Caco-2 (cell line): ENCODE measurements around the gene KIAA2012. TPM values are rescaled to one million over a fixed set of nuclear protein-coding genes. Genes with fewer than 3 reads are reported as not detected.
A peak's percentile ranks its signal among the peaks of the same experiment; 100 is the strongest.

Source experiments
- BruUV-seq: library from RNA; stranded (reverse); fragments of 400-500 nt; replicated peaks from 2 replicates; lab custom pipeline; 2021; lab: Mats Ljungman, UMichigan
- CTCF ChIA-PET: fragments of 300-600 bp; sonication (Branson Sonifier 250); formaldehyde crosslinking; loops from one replicate; lab custom pipeline; 2022; ENCODE audit warnings: antibody characterized with exemption; lab: Charles Lee
- POLR2A ChIA-PET: fragments of 300-600 bp; sonication (Branson Sonifier 250); formaldehyde crosslinking; loops from one replicate; lab custom pipeline; 2022; ENCODE audit warnings: antibody characterized with exemption; lab: Charles Lee
- DNase-seq, 2 experiments: peaks; one replicate each; pipeline versions ENCODE4 v3.0.0 to v3.0.0-alpha.2; 2020 to 2022
- H3K27me3 ChIP-seq: replicated peaks from 2 replicates; pipeline ENCODE4 v1.6.0; 2011; ENCODE audit warnings: low read length; ENCODE audit not compliant: control insufficient read depth, insufficient read depth
- H3K36me3 ChIP-seq: 2 replicates; pipeline ENCODE4 v1.5.1; 2011; ENCODE audit warnings: low read length; ENCODE audit not compliant: control insufficient read depth, insufficient read depth
- H3K4me1 ChIP-seq: fragments of 250-450 bp; sonication (Bioruptor Pico); 2 replicates; pipeline ENCODE4 v1.5.1; 2020; ENCODE audit warnings: mild to moderate bottlenecking
- H3K4me3 ChIP-seq: 2 replicates; pipeline ENCODE4 v1.5.1; 2011; ENCODE audit warnings: low read depth, mild to moderate bottlenecking, control low read depth, low read length
- H3K9me3 ChIP-seq: fragments of 250-450 bp; sonication (Bioruptor Pico); 2 replicates; pipeline ENCODE4 v1.5.1; 2020; ENCODE audit warnings: mild to moderate bottlenecking, moderate library complexity
- H3K27ac Mint-ChIP-seq: one replicate; pipeline ENCODE4 v1.8.0; 2022; ENCODE audit warnings: mixed read lengths; ENCODE audit not compliant: unreplicated experiment
- H3K27me3 Mint-ChIP-seq: one replicate; pipeline ENCODE4 v1.8.0; 2022; ENCODE audit warnings: mixed read lengths; ENCODE audit not compliant: insufficient read depth, unreplicated experiment
- H3K36me3 Mint-ChIP-seq: one replicate; pipeline ENCODE4 v1.8.0; 2022; ENCODE audit warnings: mild to moderate bottlenecking, mixed read lengths; ENCODE audit not compliant: insufficient read depth, unreplicated experiment
- H3K4me1 Mint-ChIP-seq: one replicate; pipeline ENCODE4 v1.8.0; 2022; ENCODE audit warnings: low read depth, mixed read lengths; ENCODE audit not compliant: unreplicated experiment
- H3K4me3 Mint-ChIP-seq: one replicate; pipeline ENCODE4 v1.8.0; 2022; ENCODE audit warnings: mild to moderate bottlenecking, moderate library complexity, mixed read lengths; ENCODE audit not compliant: unreplicated experiment
- H3K9me3 Mint-ChIP-seq: one replicate; pipeline ENCODE4 v1.8.0; 2022; ENCODE audit warnings: mixed read lengths; ENCODE audit not compliant: unreplicated experiment
- CTCF ChIP-seq, 2 experiments: fragments of 200-600 bp in 1 of 2; IDR thresholded peaks; 1 replicate in 1 of 2; 2 replicates in 1 of 2; pipeline versions ENCODE4 v1.5.1 to v1.8.0; 2011 to 2022; ENCODE audit warnings: antibody characterized with exemption in 1 of 2, control low read depth in 1 of 2, inconsistent platforms in 1 of 2, low read depth in 1 of 2, low read length in 1 of 2, mild to moderate bottlenecking in 1 of 2, moderate library complexity in 1 of 2; ENCODE audit not compliant: insufficient read depth in 1 of 2, severe bottlenecking in 1 of 2, unreplicated experiment in 1 of 2
- intact Hi-C: fragments of 100-400 bp; cut with micrococcal nuclease; formaldehyde crosslinking; loops from one replicate; pipeline ENCODE4 v1.10.0; 2022; ENCODE audit not compliant: unreplicated experiment
- total RNA-seq: library from RNA; stranded (reverse); gene quantifications from 2 replicates; pipeline ENCODE4 v1.2.3, GENCODE V29; 2022

Gene KIAA2012
- total RNA-seq, 1 experiment from 2014 or later = 0.27 TPM

DNA sequence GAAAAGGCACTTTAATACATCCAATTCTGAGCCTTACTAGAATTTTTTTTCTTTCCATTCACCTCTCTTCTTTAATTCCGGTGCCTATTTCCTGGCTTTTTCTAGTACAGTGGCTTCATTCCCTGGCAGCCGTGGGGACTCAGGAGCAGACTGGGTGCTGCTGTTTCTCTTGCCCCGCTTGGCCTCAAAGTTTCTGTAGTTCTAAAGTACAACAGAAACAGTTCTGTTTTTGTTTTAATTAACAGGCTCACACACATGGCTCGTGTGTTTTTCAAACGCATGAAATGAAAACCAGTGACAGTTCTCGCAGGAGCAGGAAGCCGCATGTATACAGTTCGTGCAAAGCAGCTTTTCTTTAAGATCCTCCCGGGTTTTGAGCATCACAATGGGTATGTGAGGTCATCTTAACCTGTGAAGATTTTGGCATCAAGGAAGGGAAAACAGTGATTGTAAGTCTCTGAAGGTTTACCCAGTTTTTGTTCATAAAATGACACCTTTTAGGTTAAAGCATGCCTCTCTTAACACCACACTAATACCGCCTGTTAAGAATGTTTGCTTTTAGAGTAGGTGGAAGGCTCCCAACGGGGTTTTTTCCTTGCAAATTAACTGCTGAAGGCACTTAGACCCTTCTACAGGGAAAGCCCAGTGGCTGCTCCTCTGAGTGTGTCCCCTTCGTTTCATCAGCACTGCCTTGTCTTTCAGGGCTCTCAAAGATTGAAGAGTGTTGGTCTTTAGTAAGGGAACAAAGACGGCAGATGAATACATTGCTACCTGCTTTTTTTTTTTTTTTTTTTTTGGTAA lies 33.6 kb upstream of the KIAA2012 start:
- peak overlapping the region; percentile 93 for H3K27ac Mint-ChIP-seq

DNA sequence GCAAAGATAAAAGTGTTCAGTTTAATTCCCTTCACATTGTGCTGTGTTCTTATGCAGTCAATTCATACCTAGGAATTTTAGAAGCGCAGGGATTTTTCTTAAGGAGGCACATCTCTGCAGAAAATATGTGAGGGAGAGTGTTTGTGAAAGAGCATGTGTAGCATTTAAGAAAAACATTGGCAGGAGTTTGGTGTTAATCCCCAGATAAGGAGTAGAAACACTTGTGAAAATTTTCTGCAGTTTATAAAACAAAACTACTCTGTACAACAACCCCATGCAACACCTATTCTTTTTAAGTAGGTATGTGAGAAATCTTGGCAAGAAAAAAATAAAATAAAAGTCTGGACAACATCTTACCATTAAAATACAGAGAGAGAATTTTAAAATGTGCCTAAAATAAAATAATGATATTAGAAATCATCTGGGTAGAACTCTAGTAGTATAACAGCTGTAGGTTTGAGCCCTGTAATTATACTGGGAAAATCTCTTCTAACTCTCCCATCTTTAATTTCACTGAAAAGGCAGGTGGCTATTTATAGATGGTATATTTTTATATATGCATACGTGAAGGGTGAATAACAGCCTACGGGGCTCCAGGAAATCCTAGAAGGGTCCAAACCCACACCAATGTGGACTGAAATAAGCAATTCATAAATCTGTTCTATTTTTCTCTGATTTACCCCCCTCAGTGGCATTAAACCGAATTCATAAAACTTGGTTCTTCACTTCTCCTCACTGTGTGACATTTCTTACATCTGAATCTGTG lies 32.8 kb upstream of the KIAA2012 start:
- Histone ChIP-seq H3K36me3 (peaks cover 3% of the 10 kb centered on the region; the same call in 1 of the 2 replicates), H3K9me3 (no peaks in the 10 kb centered on the region), H3K27me3 (no peaks in the 10 kb centered on the region), H3K4me1 (peaks cover 53% of the 10 kb centered on the region), H3K4me3 (no peak overlapping the region)
- Mint-ChIP-seq H3K27me3 (no peaks in the 10 kb centered on the region), H3K27ac (peak overlapping the region; percentile 93), H3K36me3 (no peaks in the 10 kb centered on the region), H3K9me3 (no peaks in the 10 kb centered on the region), H3K4me1 (peaks cover 31% of the 10 kb centered on the region), H3K4me3 (peak overlapping the region; percentile 17)
- BruUV-seq = no TSS peak
- ChIA-PET CTCF (no interaction called here), POLR2A (no interaction called here)
- DNase-seq = no peak
- intact Hi-C loops = no loop called here
- no peak for TF ChIP-seq CTCF (IDR thresholded peaks at IDR 0.05; ENCODE audit: insufficient read depth in 1 of 2, low read depth in 1 of 2, low read length in 1 of 2, severe bottlenecking in 1 of 2, unreplicated experiment in 1 of 2)

More for the DNA sequence above, 33.6 kb upstream of the KIAA2012 start:
- no peak overlapping the region for H3K4me3 ChIP-seq
- CTCF ChIA-PET = interaction anchor here (0.9 kb wide), 1 partner anchor 17 kb away, joined by 5 read pairs; no protein-coding TSS in a partner anchor
- peaks cover 5% of the 10 kb centered on the region for H3K36me3 Mint-ChIP-seq
- H3K27me3 Mint-ChIP-seq = no peaks in the 10 kb centered on the region
- POLR2A ChIA-PET = interaction anchor here (0.6 to 0.7 kb wide), 2 partner anchors 20 to 59 kb away, joined by 3 read pairs; no protein-coding TSS in a partner anchor
- no peak for DNase-seq
- H3K9me3 ChIP-seq = no peaks in the 10 kb centered on the region
- TF ChIP-seq CTCF (IDR thresholded peaks at IDR 0.05; ENCODE audit: insufficient read depth in 1 of 2, low read depth in 1 of 2, low read length in 1 of 2, severe bottlenecking in 1 of 2, unreplicated experiment in 1 of 2) = no peak
- no peaks in the 10 kb centered on the region for H3K27me3 ChIP-seq
- H3K9me3 Mint-ChIP-seq = no peaks in the 10 kb centered on the region
- peaks cover 3% of the 10 kb centered on the region; the same call in 1 of the 2 replicates for H3K36me3 ChIP-seq
- BruUV-seq = no TSS peak
- H3K4me1 Mint-ChIP-seq = peaks cover 31% of the 10 kb centered on the region
- intact Hi-C loops = loop anchor here (1.0 kb wide), 1 partner anchor 10 kb away; no protein-coding TSS in a partner anchor
- peak overlapping the region; percentile 42 for H3K4me3 Mint-ChIP-seq
- peaks cover 55% of the 10 kb centered on the region for H3K4me1 ChIP-seq

DNA sequence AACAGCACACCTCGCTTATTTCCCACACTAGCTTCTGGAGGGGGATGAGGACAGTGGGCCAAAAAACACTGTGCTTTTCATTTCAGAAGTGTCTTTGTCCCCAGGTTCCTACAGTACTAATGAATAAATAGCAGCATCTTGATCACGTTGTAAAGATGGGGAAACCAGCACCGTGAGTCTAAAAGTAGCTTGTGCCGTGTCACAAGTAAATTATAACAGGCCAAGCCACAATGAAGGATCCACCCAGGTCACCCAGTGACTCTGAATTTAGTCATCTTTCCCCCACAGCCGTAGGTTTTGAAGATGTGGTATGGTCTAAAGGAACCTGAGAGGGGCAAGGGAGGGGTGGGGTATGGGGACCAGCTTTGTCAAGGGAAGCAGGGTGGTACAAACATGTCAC lies 30.6 kb upstream of the KIAA2012 start:
- H3K27me3 Mint-ChIP-seq = no peaks in the 10 kb centered on the region
- Histone ChIP-seq H3K27me3 (no peaks in the 10 kb centered on the region), H3K4me1 (peaks cover 58% of the 10 kb centered on the region), H3K4me3 (no peak overlapping the region), H3K9me3 (no peaks in the 10 kb centered on the region), H3K36me3 (no peaks in the 10 kb centered on the region; the same call in 1 of the 2 replicates)
- POLR2A ChIA-PET = interaction anchor here (0.6 kb wide), 1 partner anchor 8 kb away, joined by 3 read pairs; no protein-coding TSS in a partner anchor
- no peak overlapping the region for H3K4me3 Mint-ChIP-seq
- BruUV-seq = no TSS peak
- H3K27ac Mint-ChIP-seq = no peak overlapping the region
- intact Hi-C loops = no loop called here
- H3K9me3 Mint-ChIP-seq = no peaks in the 10 kb centered on the region
- CTCF ChIA-PET = no interaction called here
- DNase-seq = no peak
- no peaks in the 10 kb centered on the region for H3K36me3 Mint-ChIP-seq
- TF ChIP-seq CTCF (IDR thresholded peaks at IDR 0.05; ENCODE audit: insufficient read depth in 1 of 2, low read depth in 1 of 2, low read length in 1 of 2, severe bottlenecking in 1 of 2, unreplicated experiment in 1 of 2) = no peak
- peaks cover 47% of the 10 kb centered on the region for H3K4me1 Mint-ChIP-seq
